GM19463 (cell line): ENCODE data around the gene TLE5.

Experiments used
- ATAC-seq: cut with Tn5 transposase; IDR thresholded peaks from one replicate; pipeline ENCODE4 v1.9.1; 2021; ENCODE audit warnings: mild to moderate bottlenecking, moderate library complexity; ENCODE audit not compliant: unreplicated experiment

TLE5 gene

GRCh38 chr19:3062165-3063105 is at the start of gene TLE5:
Gene TLE5 (minus strand): TSS chr19:3062495. CDS start chr19:3062200, 295 bp downstream.
- ATAC-seq: no peak

DNA sequence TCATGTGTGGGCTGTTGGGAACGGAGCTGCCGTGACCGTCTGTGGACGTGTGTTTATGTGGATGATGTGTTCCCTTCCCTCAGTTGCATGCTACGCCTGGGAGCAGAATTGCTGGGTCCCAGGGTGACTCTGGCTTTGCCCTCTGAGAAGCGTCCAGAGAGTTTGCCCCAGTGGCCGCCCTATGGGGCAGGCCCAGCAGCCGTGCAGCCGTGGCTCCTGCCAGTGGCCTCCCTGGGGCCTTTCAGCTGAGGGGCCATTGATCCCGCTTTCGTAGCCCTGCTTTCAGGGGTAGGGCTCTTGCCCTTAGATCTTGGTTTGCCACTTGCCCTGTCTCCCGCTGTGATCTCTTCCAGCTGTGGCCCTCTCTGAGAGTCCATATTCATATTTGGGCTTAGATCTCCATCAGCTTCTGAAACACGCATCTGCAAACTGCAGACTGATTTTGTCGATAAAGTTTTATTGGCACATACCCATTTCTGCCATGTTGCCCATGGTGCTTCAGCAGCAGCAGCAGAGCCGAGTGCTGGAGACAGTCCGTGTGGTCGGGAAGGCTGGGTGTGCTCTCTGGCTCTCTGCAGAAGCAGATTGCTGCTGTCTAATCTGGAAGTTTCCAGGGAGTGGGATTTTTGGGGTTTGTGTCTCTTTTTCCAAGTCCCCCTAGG is 49.4 kb upstream of the TLE5 start:
- ATAC-seq: no peak

GRCh38 chr19:3110126-3110825 is 48.0 kb upstream of the TLE5 start:
- no peak for ATAC-seq

- no peak for ATAC-seq
These were observed 47.2 kb upstream of the TLE5 start for GRCh38 chr19:3109491-3109890.

DNA sequence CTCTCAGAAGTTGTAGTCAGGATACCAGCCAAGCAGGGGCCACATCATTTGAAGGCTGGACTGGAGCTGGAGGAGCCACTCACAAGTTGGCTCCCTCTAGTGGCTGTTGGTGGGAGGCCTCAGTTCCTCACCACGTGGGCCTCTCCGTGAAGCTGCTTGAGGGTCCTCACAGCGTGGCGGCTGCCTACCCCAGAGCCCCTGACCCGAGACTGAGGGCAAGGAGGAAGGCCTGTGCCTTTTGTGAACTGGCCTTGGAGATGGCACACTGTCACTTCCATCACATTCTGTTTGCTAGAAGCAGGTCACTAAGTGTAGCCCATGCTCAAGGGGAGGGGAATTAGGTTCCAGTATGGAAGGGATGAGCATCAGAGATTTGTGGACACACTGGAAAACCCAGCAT is 46.5 kb upstream of the TLE5 start:
- no peak for ATAC-seq

GRCh38 chr19:3107658-3108057 is 45.4 kb upstream of the TLE5 start:
- no peak for ATAC-seq

DNA sequence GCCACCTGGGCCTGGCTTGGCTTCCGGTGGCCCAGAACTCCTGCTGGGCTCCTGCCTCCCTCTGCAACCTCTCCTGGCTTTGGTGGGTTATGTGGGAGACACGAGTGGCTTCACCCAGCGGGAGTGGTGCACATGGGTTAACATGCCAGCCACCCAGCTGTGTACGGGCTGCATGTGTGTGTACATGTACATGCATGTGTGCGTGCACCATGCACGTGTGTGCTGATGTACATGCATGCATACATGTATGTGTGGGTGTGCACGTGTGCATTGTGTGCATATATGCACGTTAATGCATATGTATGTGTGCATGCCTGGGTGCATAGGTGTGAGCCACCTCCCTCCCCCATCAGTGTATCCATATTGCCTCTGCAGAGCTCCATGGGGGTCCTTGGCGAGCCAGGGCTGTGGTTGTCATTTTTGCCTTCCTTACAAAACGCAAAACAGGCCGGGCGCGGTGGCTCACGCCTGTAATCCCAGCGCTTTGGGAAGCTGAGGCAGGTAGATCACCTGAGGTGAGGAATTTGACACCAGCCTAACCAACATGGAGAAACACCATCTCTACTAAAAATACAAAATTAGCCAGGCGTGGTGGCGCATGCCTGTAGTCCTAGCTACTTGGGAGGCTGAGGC is 44.3 kb upstream of the TLE5 start:
- no peak for ATAC-seq

DNA sequence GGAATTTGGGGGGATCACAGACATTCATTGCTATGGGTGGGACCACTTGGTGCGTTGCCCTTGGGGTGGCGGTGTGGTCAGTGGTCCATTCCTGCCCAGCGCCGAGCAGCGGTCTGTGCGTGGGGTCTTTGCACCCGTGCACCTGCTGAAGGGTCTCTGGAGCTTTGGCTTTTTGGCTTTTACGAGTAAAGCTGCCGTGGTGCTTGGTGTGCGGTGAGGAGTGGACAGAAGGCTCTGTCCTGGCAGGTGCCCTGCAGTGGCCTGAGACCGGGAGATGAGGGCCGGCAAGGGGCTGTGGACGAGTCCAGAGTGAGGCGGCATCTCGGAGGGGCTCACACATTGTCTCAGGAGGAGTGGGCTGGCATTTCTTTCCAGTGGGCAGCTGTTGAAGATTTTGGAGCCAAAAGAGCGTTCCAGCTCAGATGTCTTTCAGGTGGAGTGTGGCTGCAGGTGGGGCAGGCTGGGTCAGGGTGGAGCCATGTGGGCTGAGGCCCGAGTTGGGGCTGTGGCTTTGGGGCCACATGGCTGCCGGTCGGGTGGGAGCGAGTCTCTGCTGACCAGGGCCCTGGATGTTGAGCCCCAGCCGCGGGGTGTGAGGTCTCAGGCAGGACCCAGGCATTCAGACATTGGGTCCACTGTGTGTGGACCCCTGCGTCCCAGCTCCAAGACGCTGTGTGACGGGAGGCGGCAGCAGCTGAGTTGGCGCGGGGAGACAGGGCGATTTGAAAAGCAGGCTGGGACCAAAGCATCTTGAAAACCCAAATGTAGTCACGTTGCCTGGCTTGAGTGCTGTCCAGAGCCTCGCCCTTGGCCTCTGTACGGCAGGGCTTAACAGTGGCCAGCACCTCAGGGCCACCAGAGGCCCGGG is 43.6 kb upstream of the TLE5 start:
- ATAC-seq: no peak

- no peak for ATAC-seq
These were observed 42.4 kb upstream of the TLE5 start for GRCh38 chr19:3104708-3104983.

- no peak for ATAC-seq
These were observed 40.2 kb upstream of the TLE5 start for GRCh38 chr19:3102239-3103140.

GRCh38 chr19:3100747-3101730 is 38.7 kb upstream of the TLE5 start:
- ATAC-seq: no peak

DNA sequence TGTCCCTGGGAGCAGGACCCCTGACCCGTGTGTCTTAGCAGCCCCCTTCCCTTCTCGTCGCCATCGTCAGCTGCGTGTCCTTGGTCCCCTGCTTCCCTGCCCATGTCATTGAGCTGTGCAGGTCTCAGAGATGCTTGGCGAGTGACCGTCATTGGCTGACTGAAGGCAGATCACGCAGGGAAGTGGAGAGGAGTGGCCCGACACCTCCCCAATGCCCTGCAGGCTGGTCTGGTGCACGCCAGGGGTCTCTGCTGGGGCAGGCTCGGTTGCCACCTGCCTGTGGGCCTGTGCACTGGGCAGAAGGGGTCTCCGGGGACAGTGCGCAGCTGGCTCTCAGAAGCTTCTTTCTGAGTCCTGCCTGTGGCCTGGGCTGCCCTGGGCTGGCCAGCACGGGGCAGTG is 38.0 kb upstream of the TLE5 start:
- ATAC-seq: no peak

DNA sequence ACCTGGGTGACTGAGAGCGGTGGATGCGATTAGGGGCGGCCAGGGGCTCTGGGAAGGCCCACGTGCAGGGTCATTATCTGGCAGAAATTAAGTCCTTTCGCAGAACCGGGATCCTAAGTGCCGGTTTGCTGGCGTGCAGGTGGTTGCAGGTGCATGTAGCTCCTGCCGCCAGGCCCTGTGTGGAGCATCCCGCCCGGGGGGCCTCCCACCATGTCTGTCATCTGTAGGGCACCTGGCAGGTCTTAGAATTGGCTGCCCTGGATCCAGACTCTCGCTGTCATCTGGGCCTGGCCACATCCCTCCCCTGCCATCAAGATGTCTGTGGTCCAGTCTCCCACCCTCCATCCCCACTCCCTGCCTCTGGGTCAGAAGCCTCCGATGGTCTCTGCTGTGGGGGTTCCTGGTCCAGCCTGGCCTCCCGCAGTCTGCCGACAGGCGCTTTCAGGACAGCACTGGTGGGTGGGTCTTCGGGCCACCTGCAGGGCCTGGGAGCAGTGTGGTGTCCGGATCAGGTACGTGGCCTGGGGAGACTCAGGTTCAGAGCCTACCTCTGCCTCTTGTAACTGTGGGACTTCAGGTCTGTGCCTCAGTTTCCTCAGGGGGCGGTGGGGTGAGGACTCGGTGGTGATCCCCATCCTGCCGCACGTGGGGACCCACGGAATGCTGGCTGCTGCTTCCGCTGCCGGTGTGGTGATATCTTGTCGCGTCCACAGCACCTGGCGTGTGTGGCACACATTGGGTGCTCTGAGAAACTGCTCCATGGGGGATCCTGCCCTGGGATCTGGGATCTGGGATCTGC is 37.3 kb upstream of the TLE5 start:
- no peak for ATAC-seq

DNA sequence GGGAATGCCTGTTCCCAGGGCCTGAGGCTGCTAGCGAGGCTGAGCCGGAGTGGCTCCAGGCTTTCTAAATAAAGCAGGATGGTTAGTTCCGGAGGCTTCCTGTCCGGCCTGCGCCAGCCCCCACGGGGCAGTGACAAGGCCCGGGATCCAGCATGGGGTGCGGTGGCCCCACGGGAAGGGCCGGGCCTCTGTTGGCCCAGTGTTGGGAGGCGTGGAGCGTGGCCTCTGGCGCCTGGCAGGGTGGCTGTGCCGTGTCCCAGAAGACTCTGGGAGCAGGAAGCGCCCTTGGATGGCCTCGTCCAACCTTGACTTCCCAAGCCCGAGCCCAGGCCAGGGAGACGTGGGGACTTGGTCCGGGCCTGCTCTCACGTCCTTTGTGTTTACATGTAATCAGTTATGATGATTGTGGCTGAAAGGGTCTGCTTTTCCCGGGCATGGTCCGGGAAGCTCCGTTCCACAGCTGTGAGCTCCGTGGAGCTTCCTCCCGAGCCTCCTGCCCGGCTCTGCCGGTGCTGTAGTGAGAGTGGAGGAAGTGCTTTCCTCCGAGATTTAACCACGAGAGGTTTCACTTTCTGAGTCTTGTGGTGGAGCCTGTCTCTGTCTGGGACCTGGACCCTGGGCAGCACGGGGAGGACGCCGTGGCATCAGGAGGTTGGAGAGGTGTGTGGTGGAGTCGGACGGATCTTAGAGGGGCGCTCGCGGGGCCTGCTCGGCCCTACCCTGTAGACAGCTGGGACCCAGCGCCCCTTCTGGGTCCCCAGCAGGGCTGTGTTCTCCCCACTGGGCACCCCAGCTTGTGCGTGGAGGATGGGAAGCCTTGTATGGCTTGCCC is 36.4 kb upstream of the TLE5 start:
- no peak for ATAC-seq

GRCh38 chr19:3098141-3098514 is 35.8 kb upstream of the TLE5 start:
- no peak for ATAC-seq

DNA sequence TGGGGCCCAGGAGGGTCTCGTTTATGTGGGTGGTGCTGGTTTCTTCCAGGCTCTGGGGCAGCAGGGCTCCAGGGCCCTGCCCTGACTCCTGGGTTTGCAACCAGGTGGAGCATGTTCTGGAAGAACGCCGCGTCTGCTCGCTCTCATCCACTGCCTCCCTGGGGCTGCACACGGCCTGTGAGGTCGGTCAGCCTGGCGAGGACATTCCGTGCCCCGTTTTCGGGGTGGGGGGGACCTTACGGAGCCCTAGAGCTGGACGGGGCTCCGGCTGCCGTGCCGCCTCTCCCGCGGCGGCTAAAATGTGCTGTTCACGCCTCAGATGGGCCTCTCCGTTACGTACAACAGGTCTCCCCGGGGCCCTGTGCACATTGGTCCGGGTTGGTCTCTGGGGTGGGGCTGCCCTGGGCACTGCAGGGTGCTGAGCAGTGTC is 35.2 kb upstream of the TLE5 start:
- ATAC-seq: no peak

DNA sequence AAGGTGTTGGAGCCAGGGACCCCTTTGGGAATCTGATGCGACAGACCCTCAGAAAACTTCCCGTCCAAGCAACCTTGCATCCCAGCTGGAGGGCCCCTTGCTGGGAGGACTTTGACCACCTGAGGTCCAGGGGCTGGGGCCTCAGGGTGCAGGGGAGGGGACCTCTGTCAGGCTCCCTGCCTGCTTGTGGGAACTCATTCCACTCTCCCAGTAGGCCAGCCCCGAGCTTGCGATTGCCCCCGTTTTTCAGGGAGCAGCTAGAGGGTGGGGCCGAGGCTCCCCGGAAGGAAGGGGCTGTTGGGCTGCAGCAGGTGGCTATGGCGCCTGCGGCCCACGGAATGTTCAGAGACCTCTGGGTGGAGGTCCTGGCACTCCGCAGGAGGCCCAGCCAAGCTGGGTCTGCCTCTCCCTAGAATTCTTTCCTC is 34.6 kb upstream of the TLE5 start:
- no peak for ATAC-seq
